K562 (cell line): ENCODE measurements around the gene SLC25A53. TPM values are rescaled to one million over a fixed set of nuclear protein-coding genes. Genes with fewer than 3 reads are reported as not detected.

ENCODE experiments used
- ATAC-seq: fragments of 200-7000 bp; cut with Tn5 transposase; 3 replicates; pipeline ENCODE4 v1.9.1; 2020; ENCODE audit warnings: moderate library complexity
- BruUV-seq: library from RNA; stranded (reverse); fragments of 400-500 nt; replicated peaks from 2 replicates; lab custom pipeline; 2021; lab: Mats Ljungman, UMichigan
- CTCF ChIA-PET: fragments of 300-600 bp; formaldehyde crosslinking; extraction: SDS; loops from one replicate; lab custom pipeline; 2021; ENCODE audit warnings: low intra/inter-chr PET ratio; lab: Yijun Ruan, JAX
- POLR2A ChIA-PET: fragments of 300-600, 350-650 bp; sonication (Branson Sonifier 250); formaldehyde crosslinking; extraction: SDS; loops from one replicate; lab custom pipeline; 2021; ENCODE audit warnings: antibody characterized with exemption, inconsistent platforms; lab: Yijun Ruan, JAX
- DNase-seq, 4 experiments: peaks; one replicate each; pipeline versions ENCODE4 v3.0.0 to v3.0.0-alpha.2; 2011 to 2018; ENCODE audit warnings: low spot score in 3 of 4, mixed read lengths in 3 of 4; ENCODE audit errors: extremely low read depth in 1 of 4
- FAIRE-seq: peaks from 2 replicates; lab custom pipeline; 2011; peaks lifted over from hg19 to GRCh38; lab: Jason Lieb, UNC
- H2AFZ ChIP-seq: 2 replicates; pipeline ENCODE4 v1.6.0; 2011; ENCODE audit warnings: low read depth, low read length, control low read depth, inconsistent platforms
- H3K27ac ChIP-seq: fragments of 200-600 bp; 3 replicates; pipeline ENCODE4 v1.8.0; 2011; ENCODE audit warnings: low read depth, mild to moderate bottlenecking, control low read depth, inconsistent platforms, low read length, moderate library complexity, mixed read lengths; ENCODE audit errors: extremely low read depth
- H3K27me3 ChIP-seq, 2 experiments: fragments of 300-600 bp in 1 of 2; 2 replicates in 1 of 2; 3 replicates in 1 of 2; pipeline versions ENCODE4 v1.6.0 to v1.8.0; 2011; ENCODE audit warnings: inconsistent platforms in 2 of 2, low read length in 2 of 2, mild to moderate bottlenecking in 1 of 2, mixed read lengths in 1 of 2, moderate library complexity in 1 of 2; ENCODE audit not compliant: control insufficient read depth in 2 of 2, insufficient read depth in 2 of 2
- H3K36me3 ChIP-seq: fragments of 300-600 bp; 3 replicates; pipeline ENCODE4 v1.8.0; 2011; ENCODE audit warnings: mild to moderate bottlenecking, low read length, inconsistent platforms; ENCODE audit not compliant: control insufficient read depth, insufficient read depth
- H3K4me1 ChIP-seq, 2 experiments: fragments of 200-600 bp in 1 of 2; replicated peaks in 1 of 2; 2 replicates in 1 of 2; 3 replicates in 1 of 2; pipeline versions ENCODE4 v1.5.1 to v1.8.0; 2011; ENCODE audit warnings: inconsistent platforms in 2 of 2, low read length in 2 of 2, mild to moderate bottlenecking in 1 of 2, mixed read lengths in 1 of 2, moderate library complexity in 1 of 2; ENCODE audit not compliant: control insufficient read depth in 2 of 2, insufficient read depth in 2 of 2
- H3K4me2 ChIP-seq: 2 replicates; pipeline ENCODE4 v1.6.1; 2011; ENCODE audit warnings: low read length, control low read depth, inconsistent platforms, mixed read lengths; ENCODE audit not compliant: insufficient read depth
- H3K4me3 ChIP-seq: fragments of 200-600 bp; sonication (generic), shearing (Covaris generic); 2 replicates; pipeline ENCODE4 v1.5.1; 2016; ENCODE audit warnings: control low read depth, inconsistent platforms
- H3K79me2 ChIP-seq: fragments of 200-600 bp; 3 replicates; pipeline ENCODE4 v1.8.0; 2011; ENCODE audit warnings: low read length, inconsistent platforms; ENCODE audit not compliant: control insufficient read depth, insufficient read depth
- H3K9ac ChIP-seq, 2 experiments: 2 replicates each; pipeline versions ENCODE4 v1.6.0 to v1.6.1; 2011; ENCODE audit warnings: low read depth in 2 of 2, low read length in 2 of 2, control low read depth in 1 of 2, inconsistent platforms in 1 of 2, mild to moderate bottlenecking in 1 of 2, mixed read lengths in 1 of 2; ENCODE audit not compliant: insufficient read depth in 1 of 2
- H3K9me1 ChIP-seq: one replicate; pipeline ENCODE4 v1.6.0; 2011; ENCODE audit warnings: inconsistent platforms, mild to moderate bottlenecking, low read length, moderate library complexity; ENCODE audit not compliant: control insufficient read depth, insufficient read depth
- H3K9me3 ChIP-seq: replicated peaks from 2 replicates; pipeline ENCODE4 v1.5.1; 2011; ENCODE audit warnings: low read depth, low read length, inconsistent platforms; ENCODE audit not compliant: control insufficient read depth, insufficient read depth
- H4K20me1 ChIP-seq: replicated peaks from 2 replicates; pipeline ENCODE4 v1.6.1; 2011; ENCODE audit warnings: low read length, inconsistent platforms, mixed read lengths; ENCODE audit not compliant: control insufficient read depth, insufficient read depth
- ADNP ChIP-seq: fragments of 200-800 bp; sonication (Bioruptor generic); IDR thresholded peaks from 2 replicates; pipeline ENCODE4 v1.6.1; 2016; ENCODE audit warnings: missing genetic modification characterization, missing compliant biosample characterization
- FOS ChIP-seq: IDR thresholded peaks from 3 replicates; pipeline ENCODE4 v1.6.1; 2011; ENCODE audit not compliant: insufficient read length; ENCODE audit errors: extremely low read depth
- HNRNPH1 ChIP-seq: fragments of 200-400 bp; formaldehyde crosslinking; optimal IDR thresholded peaks from 2 replicates; pipeline ENCODE3; 2017; ENCODE audit warnings: low read depth, mild to moderate bottlenecking, low read length, moderate library complexity
- KLF1 ChIP-seq: fragments of 450-650 bp; IDR thresholded peaks from 2 replicates; pipeline ENCODE4 v1.6.1; 2016; ENCODE audit warnings: missing genetic modification characterization, missing compliant biosample characterization
- L3MBTL2 ChIP-seq: fragments of 450-650 bp; IDR thresholded peaks from 2 replicates; pipeline ENCODE4 v1.6.1; 2016; ENCODE audit warnings: mild to moderate bottlenecking, moderate library complexity
- NCOA4 ChIP-seq: fragments of 450-650 bp; IDR thresholded peaks from 2 replicates; pipeline ENCODE4 v1.6.1; 2018; ENCODE audit warnings: mild to moderate bottlenecking; ENCODE audit not compliant: partially characterized antibody
- NFYB ChIP-seq: IDR thresholded peaks from 2 replicates; pipeline ENCODE4 v1.6.1; 2011; ENCODE audit warnings: mild to moderate bottlenecking, moderate library complexity; ENCODE audit not compliant: insufficient read length; ENCODE audit errors: extremely low read depth
- PHF20 ChIP-seq: fragments of 450-650 bp; IDR thresholded peaks from 2 replicates; pipeline ENCODE4 v1.6.1; 2018; ENCODE audit not compliant: partially characterized antibody
- RAD51 ChIP-seq: fragments of 450-650 bp; IDR thresholded peaks from 2 replicates; pipeline ENCODE4 v1.7.1; 2016; ENCODE audit warnings: low read depth, mild to moderate bottlenecking, borderline replicate concordance
- RBM25 ChIP-seq: fragments of 200-400 bp; formaldehyde crosslinking; IDR thresholded peaks from 2 replicates; pipeline ENCODE4 v1.6.1; 2018; ENCODE audit warnings: low read length, low read depth, moderate library complexity; ENCODE audit not compliant: severe bottlenecking
- SMAD2 ChIP-seq: fragments of 150-350 bp; IDR thresholded peaks from 2 replicates; pipeline ENCODE4 v1.6.1; 2014; ENCODE audit warnings: low read depth, mild to moderate bottlenecking, low read length
- SREBF2 ChIP-seq: sonication (generic); formaldehyde crosslinking; IDR thresholded peaks from 2 replicates; pipeline ENCODE4 v1.4.0; 2020; ENCODE audit warnings: mild to moderate bottlenecking, missing genetic modification reagents
- ZNF23 ChIP-seq: fragments of 250-450 bp; sonication (Bioruptor Pico); IDR thresholded peaks from 2 replicates; pipeline ENCODE4 v1.4.0; 2020; ENCODE audit warnings: mild to moderate bottlenecking
- ZNF232 ChIP-seq: sonication (generic); formaldehyde crosslinking; IDR thresholded peaks from 2 replicates; pipeline ENCODE4 v1.8.0; 2022; ENCODE audit warnings: mild to moderate bottlenecking, missing genetic modification reagents
- WGBS: fragments of 100-300 bp; shearing (Covaris generic); methylation state at CpG from one replicate; pipeline ENCODE4 v1.1.6; 2016; ENCODE audit warnings: low coverage, mixed read lengths; ENCODE audit not compliant: insufficient coverage; ENCODE audit errors: missing lambda C conversion rate; 5-methylcytosine and 5-hydroxymethylcytosine counted together
- in situ Hi-C: fragments of 300-500 bp; cut with MboI; formaldehyde crosslinking; loops from 4 replicates; pipeline ENCODE4 v1.15.0; 2018; ENCODE audit warnings: inconsistent platforms, mixed read lengths
- intact Hi-C: fragments of 100-400 bp; cut with micrococcal nuclease; formaldehyde crosslinking; loops from 2 replicates; pipeline ENCODE4 v1.14.2; 2022
- polyA plus RNA-seq, 8 experiments: library from polyadenylated mRNA; depleted of rRNA in 4 of 8; stranded (reverse) in 5 of 8; unstranded in 3 of 8; fragments of >200 nt; fragmentation: Nextera tagmentation in 2 of 8; fragmentation: Illumina TruSeq in 1 of 8; extraction: Ambion mirVana in 2 of 8; extraction: Trizol in 1 of 8; gene quantifications; 2 replicates each; pipeline versions ENCODE4 v1.2.1 to v1.2.3, GENCODE V29; 2011 to 2014; ENCODE audit warnings: inconsistent platforms in 1 of 8, missing spikeins in 1 of 8
- total RNA-seq, 7 experiments: library from RNA; depleted of rRNA in 6 of 7; stranded (reverse); fragments of >200 nt in 6 of 7; fragmentation: Illumina TruSeq in 2 of 7; extraction: Trizol in 2 of 7; gene quantifications; 2 replicates each; pipeline versions ENCODE4 v1.2.1 to v1.2.3, GENCODE V29; 2011 to 2021; ENCODE audit warnings: low replicate concordance in 1 of 7
- TF ChIP-seq, protein P1 (sequence below): sonication (generic); formaldehyde crosslinking; IDR thresholded peaks from 2 replicates; pipeline ENCODE4 v1.8.0; 2022; ENCODE audit warnings: mild to moderate bottlenecking, missing genetic modification reagents
- TF ChIP-seq, protein P2 (sequence below): fragments of 150-350 bp; conservative IDR thresholded peaks from 2 replicates; pipeline ENCODE4 v1.6.1; 2014; ENCODE audit warnings: low read length
- TF ChIP-seq, protein P3 (sequence below): sonication (generic); IDR thresholded peaks from 2 replicates; pipeline ENCODE4 v1.6.1; 2016
- TF ChIP-seq, protein P4 (sequence below): fragments of 250-450 bp; sonication (Bioruptor Pico); IDR thresholded peaks from 2 replicates; pipeline ENCODE4 v1.8.0; 2022; ENCODE audit warnings: moderate library complexity, mild to moderate bottlenecking, inconsistent platforms

SLC25A53 gene
- total and polyA plus RNA-seq, 9 of the 15 experiments (the other 6 are each of a cell fraction or from before 2014, with no cell fraction given): 2.4 to 8.6 (median 5.6) TPM

DNA sequence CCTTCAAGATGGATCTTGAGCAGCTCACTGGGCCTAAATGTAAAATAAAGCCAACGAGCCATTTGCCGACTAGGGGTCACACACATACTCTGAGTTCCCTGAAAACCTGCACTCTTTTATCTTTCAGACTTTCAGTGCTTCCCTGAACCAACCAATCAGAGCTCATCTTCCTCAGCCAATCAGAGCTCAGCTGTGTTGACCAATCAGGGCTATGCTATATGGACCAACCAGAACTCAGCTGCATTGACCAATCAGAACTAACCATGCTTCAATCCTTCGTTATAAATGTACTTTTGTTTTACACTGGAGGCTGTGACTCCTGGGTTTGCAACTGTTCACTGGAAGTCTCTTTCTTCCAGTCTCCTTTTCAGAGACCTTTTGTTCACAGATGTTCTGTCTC, 19.3 kb downstream of the SLC25A53 start:
- TF ChIP-seq, protein P1, sequence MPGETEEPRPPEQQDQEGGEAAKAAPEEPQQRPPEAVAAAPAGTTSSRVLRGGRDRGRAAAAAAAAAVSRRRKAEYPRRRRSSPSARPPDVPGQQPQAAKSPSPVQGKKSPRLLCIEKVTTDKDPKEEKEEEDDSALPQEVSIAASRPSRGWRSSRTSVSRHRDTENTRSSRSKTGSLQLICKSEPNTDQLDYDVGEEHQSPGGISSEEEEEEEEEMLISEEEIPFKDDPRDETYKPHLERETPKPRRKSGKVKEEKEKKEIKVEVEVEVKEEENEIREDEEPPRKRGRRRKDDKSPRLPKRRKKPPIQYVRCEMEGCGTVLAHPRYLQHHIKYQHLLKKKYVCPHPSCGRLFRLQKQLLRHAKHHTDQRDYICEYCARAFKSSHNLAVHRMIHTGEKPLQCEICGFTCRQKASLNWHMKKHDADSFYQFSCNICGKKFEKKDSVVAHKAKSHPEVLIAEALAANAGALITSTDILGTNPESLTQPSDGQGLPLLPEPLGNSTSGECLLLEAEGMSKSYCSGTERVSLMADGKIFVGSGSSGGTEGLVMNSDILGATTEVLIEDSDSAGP (CRISPR knock-in tag): no peak
- TF ChIP-seq RBM25 (peak; percentile 17), ZNF232 (CRISPR knock-in tag) (no peak), L3MBTL2 (no peak), PHF20 (no peak), ADNP (no peak), RAD51 (no peak), NCOA4 (no peak), HNRNPH1 (no peak), KLF1 (tag) (no peak), SREBF2 (CRISPR knock-in tag) (no peak), NFYB (peak; percentile 20), ZNF23 (CRISPR knock-in tag) (no peak), SMAD2 (no peak), FOS (peak; percentile 38)
- TF ChIP-seq, protein P2, sequence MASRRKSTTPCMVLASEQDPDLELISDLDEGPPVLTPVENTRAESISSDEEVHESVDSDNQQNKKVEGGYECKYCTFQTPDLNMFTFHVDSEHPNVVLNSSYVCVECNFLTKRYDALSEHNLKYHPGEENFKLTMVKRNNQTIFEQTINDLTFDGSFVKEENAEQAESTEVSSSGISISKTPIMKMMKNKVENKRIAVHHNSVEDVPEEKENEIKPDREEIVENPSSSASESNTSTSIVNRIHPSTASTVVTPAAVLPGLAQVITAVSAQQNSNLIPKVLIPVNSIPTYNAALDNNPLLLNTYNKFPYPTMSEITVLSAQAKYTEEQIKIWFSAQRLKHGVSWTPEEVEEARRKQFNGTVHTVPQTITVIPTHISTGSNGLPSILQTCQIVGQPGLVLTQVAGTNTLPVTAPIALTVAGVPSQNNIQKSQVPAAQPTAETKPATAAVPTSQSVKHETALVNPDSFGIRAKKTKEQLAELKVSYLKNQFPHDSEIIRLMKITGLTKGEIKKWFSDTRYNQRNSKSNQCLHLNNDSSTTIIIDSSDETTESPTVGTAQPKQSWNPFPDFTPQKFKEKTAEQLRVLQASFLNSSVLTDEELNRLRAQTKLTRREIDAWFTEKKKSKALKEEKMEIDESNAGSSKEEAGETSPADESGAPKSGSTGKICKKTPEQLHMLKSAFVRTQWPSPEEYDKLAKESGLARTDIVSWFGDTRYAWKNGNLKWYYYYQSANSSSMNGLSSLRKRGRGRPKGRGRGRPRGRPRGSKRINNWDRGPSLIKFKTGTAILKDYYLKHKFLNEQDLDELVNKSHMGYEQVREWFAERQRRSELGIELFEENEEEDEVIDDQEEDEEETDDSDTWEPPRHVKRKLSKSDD: no peak
- TF ChIP-seq, protein P3, sequence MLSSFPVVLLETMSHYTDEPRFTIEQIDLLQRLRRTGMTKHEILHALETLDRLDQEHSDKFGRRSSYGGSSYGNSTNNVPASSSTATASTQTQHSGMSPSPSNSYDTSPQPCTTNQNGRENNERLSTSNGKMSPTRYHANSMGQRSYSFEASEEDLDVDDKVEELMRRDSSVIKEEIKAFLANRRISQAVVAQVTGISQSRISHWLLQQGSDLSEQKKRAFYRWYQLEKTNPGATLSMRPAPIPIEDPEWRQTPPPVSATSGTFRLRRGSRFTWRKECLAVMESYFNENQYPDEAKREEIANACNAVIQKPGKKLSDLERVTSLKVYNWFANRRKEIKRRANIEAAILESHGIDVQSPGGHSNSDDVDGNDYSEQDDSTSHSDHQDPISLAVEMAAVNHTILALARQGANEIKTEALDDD: no peak
- TF ChIP-seq, protein P4, sequence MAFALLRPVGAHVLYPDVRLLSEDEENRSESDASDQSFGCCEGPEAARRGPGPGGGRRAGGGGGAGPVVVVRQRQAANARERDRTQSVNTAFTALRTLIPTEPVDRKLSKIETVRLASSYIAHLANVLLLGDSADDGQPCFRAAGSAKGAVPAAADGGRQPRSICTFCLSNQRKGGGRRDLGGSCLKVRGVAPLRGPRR (CRISPR knock-in tag): no peak
- Histone ChIP-seq H3K36me3 (no peaks in the 10 kb centered on the region), H3K27me3 (no peaks in the 10 kb centered on the region), H3K4me2 (no peak overlapping the region), H3K4me3 (no peak overlapping the region), H3K9me1 (no peaks in the 10 kb centered on the region), H3K79me2 (no peaks in the 10 kb centered on the region), H3K27ac (no peak overlapping the region), H3K9me3 (no peaks in the 10 kb centered on the region), H4K20me1 (peaks cover 6% of the 10 kb centered on the region; the same call in 1 of the 2 replicates), H3K9ac (no peak overlapping the region), H3K4me1 (no peaks in the 10 kb centered on the region), H2AFZ (no peak overlapping the region)
- peak; percentile 86 for ATAC-seq
- in situ Hi-C loops: no loop called here
- DNase-seq: peak; percentile 20 to 68 (median 50)
- 70% methylated on average over 3 of the region's 3 CpGs for WGBS
- CTCF ChIA-PET: no interaction called here
- intact Hi-C loops: loop anchor here (2.0 kb wide), 2 partner anchors 39 to 293 kb away; no protein-coding TSS in a partner anchor
- BruUV-seq: no TSS peak
- FAIRE-seq: peak; percentile 87
- POLR2A ChIA-PET: no interaction called here
